HG02642 (cell line): ENCODE measurements around the gene SLC2A2.
A peak's percentile ranks its signal among the peaks of the same experiment; 100 is the strongest.

ENCODE experiments used
- ATAC-seq: cut with Tn5 transposase; IDR thresholded peaks from one replicate; pipeline ENCODE4 v1.9.1; 2021; ENCODE audit warnings: mild to moderate bottlenecking; ENCODE audit not compliant: unreplicated experiment, poor library complexity

The SLC2A2 gene

GRCh38 chr3:171026597-171027293 lies at the start of gene SLC2A2:
TSS of gene SLC2A2 (minus strand) at chr3:171026720. CDS start at chr3:171026670, 50 bp downstream.
- ATAC-seq = no peak

DNA sequence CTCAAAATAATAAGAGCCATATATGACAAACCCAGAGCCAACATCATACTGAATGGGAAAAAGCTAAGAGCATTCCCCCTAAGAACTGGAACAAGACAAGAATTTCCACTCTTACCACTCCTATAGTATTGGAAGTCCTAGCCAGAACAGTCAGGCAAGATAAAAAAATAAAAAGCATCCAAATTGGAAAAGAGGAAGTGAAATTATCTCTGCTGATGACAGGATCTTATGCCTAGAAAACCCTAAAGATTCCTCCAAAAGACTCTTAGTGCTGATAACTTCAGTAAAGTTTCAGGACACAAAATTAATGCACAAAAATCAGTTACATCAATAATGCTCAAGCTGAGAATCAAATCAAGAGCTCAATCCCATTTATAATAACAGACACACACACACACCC lies 45.9 kb upstream of the SLC2A2 start:
- no peak for ATAC-seq

DNA sequence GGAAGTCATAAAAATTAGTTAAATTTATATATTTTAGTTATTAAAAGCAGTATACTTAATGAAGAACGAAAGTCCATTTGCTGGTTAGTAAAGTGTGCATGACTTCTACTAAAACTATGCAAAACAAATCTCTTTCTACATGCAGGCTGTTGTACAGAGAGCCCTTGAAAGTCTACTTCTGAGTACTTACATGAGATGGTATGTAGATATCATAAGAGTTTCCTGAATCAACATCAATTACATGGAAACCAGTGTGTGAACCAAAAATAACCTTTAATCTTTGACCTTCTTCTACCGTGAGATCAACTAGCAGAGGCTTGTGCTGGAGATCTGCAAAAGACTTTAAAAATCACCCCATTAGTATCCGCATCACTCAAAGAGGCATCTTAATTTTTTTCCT lies 42.1 kb upstream of the SLC2A2 start:
- ATAC-seq = no peak

GRCh38 chr3:171066206-171066605 lies 39.7 kb upstream of the SLC2A2 start:
- ATAC-seq = no peak

- ATAC-seq = no peak
Measured at GRCh38 chr3:171065732-171066131, 39.2 kb upstream of the SLC2A2 start.

DNA sequence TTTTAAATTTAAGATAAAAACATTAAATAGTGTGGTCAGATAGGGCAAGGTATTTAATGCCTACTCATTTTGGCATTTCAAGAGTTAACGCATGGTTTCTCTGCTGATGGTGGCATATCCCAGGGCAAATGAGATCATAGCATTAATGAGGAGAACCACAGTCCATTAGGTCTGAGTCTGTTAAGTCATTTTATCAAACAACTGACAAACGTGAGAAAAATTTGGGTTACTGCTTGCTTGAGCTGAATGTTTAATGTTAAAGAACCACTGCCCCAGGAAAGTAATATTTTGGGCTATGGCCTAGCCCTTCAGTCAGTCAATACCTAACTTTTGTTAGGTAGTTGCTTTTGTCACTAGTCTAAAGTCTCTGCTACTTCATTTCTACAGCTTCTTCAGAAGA lies 37.9 kb upstream of the SLC2A2 start:
- ATAC-seq = no peak

DNA sequence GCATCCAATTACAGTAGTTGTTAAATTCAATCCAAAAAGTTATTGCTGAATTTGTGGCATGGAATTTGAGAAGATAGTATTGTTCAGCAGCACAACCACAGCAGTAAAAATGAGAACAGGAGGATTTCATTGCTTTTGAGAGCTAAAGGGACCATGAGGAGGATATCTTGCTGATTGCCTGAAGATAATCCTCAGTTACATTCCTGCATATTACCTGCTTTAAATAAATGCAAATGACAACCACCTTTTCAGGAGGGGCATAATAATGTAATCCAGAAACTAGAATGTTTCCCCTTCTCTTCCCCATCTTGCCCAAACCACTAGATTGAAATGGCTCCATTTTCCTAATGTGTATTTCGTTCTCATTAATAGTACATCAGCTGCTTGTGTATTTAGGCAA lies 35.2 kb upstream of the SLC2A2 start:
- no peak for ATAC-seq

GRCh38 chr3:171059978-171060377 lies 33.5 kb upstream of the SLC2A2 start:
- no peak for ATAC-seq

DNA sequence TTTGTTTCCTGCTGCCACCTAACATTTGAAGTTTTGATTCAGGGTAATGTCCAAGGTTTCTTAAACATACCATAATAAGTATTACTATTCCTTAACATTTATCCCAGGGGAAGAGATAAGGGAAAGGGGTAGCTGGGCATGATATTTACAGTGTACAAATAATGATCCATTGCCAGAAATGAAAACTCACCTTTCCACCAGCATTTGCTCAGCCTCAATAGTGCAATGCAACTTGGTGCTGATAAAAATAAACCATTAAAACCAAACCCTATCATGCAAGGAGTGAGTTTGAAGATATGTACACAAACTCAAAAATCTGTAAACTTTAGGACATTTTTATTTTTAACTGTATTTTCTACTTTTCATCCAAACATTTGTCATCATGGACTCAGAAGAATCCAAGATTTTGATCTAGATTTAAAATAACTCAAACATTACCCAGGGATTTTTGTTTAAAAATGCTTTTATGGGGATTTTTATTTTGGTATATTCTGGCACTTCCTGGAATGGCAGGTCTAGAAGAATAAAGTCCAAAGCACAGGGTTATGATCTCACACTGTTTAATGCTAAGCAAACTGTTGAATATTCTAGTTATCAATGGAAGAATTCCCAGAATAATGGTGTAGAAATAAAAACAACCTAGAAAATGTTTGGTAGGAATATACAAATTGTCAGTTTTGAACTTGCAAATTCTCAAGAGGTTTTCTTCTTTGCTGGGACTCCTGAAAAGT lies 32.5 kb upstream of the SLC2A2 start:
- no peak for ATAC-seq

- ATAC-seq = no peak
Measured at GRCh38 chr3:171058058-171058457, 31.5 kb upstream of the SLC2A2 start.

DNA sequence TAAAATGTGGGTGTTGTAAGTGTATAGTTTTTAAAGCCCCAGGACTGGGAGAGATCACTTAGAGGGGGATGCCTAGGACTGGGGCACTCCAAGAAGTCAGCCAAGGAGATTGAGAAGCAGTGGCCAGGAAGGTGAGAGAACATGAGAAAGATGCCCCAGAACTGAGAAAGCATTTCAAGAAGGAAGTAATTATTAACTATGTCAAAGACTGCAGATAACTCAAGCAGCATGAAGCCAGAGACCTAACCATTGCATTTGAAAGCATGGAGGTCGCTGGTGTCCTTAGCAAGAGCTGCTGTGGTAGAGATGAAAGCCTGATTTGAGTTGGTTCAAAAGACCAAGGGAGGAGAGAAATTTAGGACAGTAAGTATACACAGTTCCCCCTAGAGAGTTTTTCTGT lies 30.6 kb upstream of the SLC2A2 start:
- no peak for ATAC-seq

DNA sequence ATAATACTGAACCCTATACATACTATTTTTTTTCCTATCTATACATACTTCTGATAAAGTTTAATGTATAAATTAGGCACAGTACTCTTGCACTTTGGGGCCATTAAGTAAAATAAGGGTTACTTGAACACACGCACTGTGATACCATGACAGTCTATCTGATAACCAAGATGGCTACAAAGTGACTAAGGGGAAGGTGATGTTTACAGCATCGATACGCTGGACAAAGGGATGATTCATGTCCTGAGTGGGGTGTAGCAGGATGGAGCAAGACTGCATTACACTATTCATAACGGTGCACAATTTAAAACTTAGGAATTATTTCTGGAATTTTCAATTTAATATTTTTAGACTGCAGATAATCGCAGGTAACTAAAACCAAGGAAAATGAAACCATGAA lies 30.0 kb upstream of the SLC2A2 start:
- ATAC-seq = no peak

GRCh38 chr3:171055336-171056178 lies 29.0 kb upstream of the SLC2A2 start:
- ATAC-seq = no peak

DNA sequence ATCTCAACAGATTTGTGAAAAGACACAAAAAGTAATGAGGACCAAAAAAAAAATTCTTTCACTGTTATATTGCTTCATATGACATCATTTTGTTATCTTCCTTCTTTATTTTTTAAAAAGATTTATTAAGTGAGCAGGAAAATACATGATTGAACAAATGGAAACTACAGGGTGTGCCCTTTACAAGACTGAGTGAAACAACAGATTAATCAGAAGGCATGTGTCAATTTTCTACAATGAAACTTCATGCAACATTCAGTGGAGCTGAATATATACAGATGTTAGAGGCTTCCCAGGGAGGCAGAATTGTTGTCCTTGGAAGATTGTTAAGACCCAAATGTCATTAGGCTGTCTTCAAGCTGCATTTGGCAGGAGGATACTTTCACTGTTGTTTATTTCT lies 28.4 kb upstream of the SLC2A2 start:
- ATAC-seq = no peak

DNA sequence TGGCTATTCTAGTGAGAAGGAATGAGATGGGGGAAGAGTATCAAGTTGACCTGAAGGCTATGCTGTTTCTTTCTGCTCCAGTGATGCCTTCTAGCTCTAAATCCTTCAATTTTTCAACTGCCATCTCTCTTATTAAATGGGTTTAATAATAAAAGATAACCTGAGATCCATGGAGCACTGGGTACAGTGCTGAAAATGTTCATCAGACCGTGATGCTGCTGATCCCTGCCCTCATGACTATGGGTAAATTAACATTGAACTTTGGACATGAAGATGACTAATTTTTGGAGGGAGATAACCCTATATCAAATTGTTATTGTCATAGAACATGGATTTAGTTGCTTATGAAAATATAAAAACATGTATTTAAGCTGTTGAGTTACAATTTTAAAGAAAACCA lies 27.7 kb upstream of the SLC2A2 start:
- no peak for ATAC-seq

DNA sequence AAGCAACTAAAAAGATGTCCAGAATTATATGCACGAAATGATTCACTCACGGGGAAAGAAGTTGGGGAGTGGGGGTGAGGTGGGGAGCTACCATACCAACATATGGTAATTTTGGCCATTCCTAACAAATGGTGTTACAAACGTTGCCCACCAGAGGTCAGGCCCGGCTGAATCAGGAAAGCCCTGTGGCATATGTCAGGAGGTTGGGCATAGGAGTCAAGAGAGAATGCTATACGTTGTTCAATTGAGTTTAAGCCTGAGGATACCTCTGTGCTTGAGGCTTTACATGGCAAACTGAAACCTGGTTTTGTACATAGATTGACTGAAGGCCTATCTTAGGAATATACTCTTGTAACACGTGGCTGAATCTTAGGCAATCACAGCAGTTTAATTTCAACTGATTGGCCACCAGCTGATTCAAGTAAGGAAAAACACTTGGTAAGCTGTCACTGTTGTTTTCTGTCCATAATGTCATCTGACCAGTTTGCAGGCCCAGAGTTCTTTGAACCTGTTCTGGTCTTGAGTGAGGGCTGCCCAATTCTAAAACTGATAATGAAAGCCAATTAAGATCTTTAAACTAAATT lies 23.4 kb upstream of the SLC2A2 start:
- ATAC-seq = peak; percentile 88

GRCh38 chr3:171046760-171047159 lies 20.2 kb upstream of the SLC2A2 start:
- no peak for ATAC-seq

DNA sequence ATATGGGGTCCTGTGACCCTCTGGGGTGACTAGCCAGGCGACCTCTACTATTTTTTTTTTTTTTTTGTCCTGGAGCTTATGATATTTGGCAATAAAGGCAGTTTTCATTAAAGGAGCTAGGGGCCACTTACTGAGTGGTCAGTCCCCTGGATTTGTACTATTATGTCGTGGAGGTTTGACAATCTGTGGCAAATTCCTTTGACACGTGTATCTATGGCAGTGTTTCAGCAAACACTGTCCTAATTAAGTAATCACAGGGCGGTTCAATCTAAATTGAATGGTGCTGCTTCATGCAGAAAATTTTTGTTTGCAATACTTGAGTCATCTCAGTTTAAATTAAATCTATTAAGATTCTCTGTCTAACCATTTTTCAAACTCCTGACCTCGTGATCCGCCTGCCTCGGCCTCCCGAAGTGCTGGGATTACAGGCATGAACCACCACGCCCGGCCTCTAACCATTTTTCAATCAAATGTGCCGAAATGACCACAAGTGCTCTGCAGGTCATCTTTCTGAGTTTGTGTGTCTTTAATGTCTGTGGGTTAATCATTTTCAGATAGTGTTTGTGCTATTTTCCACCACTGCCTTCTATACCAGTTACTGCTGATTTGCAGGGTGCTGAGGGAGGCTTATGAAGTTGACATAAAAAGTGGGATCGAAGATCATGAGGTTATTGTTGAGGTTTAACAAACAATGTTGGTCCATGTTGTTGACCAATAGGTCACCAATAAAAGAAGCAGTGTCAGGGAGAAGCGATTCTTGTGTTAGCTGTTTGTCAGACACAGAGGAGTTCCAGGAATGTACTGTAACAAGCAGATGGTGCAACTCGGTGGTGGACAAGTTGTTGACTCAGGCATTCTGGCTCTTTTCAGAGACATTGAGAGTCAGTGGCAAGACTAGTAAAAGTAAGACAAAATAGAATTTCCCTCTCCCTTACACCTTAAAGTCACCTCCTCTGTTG lies 18.6 kb upstream of the SLC2A2 start:
- ATAC-seq = no peak

- no peak for ATAC-seq
Measured at GRCh38 chr3:171044384-171044783, 17.9 kb upstream of the SLC2A2 start.

DNA sequence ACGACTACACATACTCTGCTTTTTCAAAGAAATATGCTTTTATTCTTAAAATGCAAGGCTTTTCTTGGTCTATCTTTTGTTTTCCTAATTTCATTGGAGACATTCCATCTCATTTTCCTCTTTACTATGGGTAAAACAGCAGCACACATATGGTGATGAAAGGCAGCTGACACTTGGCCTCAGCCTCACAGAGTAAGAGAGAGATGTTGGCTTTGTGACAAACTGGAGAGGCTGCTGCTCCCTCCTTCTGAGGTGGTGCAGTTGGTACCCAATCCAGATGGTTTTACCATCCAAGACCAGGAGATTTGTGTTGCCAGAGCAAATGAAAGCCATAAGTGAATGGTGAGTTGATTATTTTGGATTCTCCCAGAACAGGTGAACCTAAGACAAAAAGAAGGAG lies 13.2 kb upstream of the SLC2A2 start:
- ATAC-seq = no peak
